Right atrium auricular region (tissue), 2 donors: ENCODE measurements around the gene LSP1. TPM values are rescaled to one million over a fixed set of nuclear protein-coding genes. Genes with fewer than 3 reads are reported as not detected.

Experiments
- DNase-seq: peaks from one replicate; pipeline ENCODE4 v3.0.0-alpha.2; 2019; ENCODE audit warnings: low spot score
- H3K27ac ChIP-seq, 2 donors: fragments of 200-600 bp; sonication (generic); 1 replicate in 1 of 2; 2 replicates in 1 of 2; pipeline ENCODE4 v1.5.1; 2016 to 2019
- H3K27me3 ChIP-seq, 2 donors: fragments of 200-600 bp; sonication (generic); one replicate each; pipeline versions ENCODE4 v1.5.1 to v1.6.0; 2017 to 2019
- H3K36me3 ChIP-seq: fragments of 200-600 bp; sonication (generic); one replicate; pipeline ENCODE4 v1.5.1; 2016
- H3K4me1 ChIP-seq, 2 donors: fragments of 200-600 bp; sonication (generic); one replicate each; pipeline versions ENCODE4 v1.5.1 to v1.6.0; 2017 to 2019
- H3K4me3 ChIP-seq, 2 donors: fragments of 200-600 bp; sonication (generic); 1 replicate in 1 of 2; 2 replicates in 1 of 2; pipeline ENCODE4 v1.5.1; 2017 to 2019; ENCODE audit warnings: mild to moderate bottlenecking in 1 of 2, moderate library complexity in 1 of 2
- H3K9me3 ChIP-seq, 2 donors: fragments of 200-600 bp; sonication (generic); one replicate each; pipeline ENCODE4 v1.5.1; 2019
- CTCF ChIP-seq, 2 donors: fragments of 200-600 bp; sonication (generic); IDR thresholded peaks; one replicate each; pipeline ENCODE4 v1.5.1; 2019; ENCODE audit warnings: antibody characterized with exemption in 2 of 2
- total RNA-seq, 2 donors: library from RNA; depleted of rRNA; stranded (reverse); fragments of >200 nt; gene quantifications; one replicate each; pipeline ENCODE4 v1.1.0, GENCODE V29; 2016

The LSP1 gene
- total RNA-seq, 2 donors from 2014 or later: 7.9 to 12.1 TPM

DNA sequence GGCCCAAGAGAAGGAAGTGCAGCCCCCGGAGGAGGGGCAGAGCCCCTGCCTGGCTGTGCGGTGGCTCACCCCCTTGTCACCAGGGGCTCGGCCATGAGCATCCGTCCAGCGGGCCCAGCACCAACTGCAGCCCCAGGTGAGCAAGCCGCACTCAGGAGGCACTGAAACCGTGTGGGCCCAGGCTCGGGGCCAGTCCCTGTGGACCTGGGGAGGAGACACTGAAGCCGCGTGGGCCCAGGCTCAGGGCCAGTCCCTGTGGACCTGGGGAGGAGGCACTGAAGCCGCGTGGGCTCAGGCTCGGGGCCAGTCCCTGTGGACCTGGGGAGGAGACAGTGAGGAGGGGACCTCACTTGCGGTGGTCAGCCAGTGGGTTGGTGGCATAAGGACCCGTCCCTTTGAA, 13.9 kb downstream of the LSP1 start:
- DNase-seq: no peak
- Histone ChIP-seq H3K4me1 (peaks cover 0 to 51% of the 10 kb centered on the region in 2 donors), H3K4me3 (no peak overlapping the region), H3K9me3 (no peaks in the 10 kb centered on the region), H3K36me3 (no peaks in the 10 kb centered on the region), H3K27me3 (no peaks in the 10 kb centered on the region), H3K27ac (peak overlapping the region in 1 of 2 donors; percentile 22)
- no peak for TF ChIP-seq CTCF (IDR thresholded peaks at IDR 0.05)

DNA sequence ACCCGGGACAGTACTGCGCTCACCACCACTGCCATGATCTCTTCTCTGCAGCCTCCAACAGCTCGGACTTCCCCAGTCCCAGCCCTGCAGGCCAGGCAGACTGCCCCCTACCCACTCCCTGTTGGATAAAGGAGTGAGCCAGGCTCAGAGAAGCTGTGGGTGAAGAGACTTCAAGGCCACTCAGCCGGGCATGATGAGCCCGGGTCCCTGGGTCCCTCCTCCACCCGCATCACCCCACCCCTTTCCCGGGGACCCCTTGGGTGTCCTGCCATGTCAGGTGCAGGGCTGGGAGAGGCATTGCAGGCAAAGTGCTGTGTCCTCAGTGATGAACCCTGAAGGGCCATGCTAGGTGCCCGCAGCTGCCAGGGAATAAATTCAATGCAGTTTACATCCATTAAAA, 14.5 kb downstream of the LSP1 start:
- Histone ChIP-seq H3K36me3 (no peaks in the 10 kb centered on the region), H3K27ac (no peak overlapping the region), H3K27me3 (no peaks in the 10 kb centered on the region), H3K9me3 (no peaks in the 10 kb centered on the region), H3K4me3 (no peak overlapping the region), H3K4me1 (peaks cover 0 to 52% of the 10 kb centered on the region in 2 donors)
- TF ChIP-seq CTCF (IDR thresholded peaks at IDR 0.05): no peak
- DNase-seq: no peak

- Histone ChIP-seq H3K4me3 (peak overlapping the region in 1 of 2 donors; percentile 47), H3K27ac (peak overlapping the region; percentile 51 to 60), H3K9me3 (no peaks in the 10 kb centered on the region), H3K27me3 (no peaks in the 10 kb centered on the region), H3K4me1 (peaks cover 0 to 53% of the 10 kb centered on the region in 2 donors), H3K36me3 (no peaks in the 10 kb centered on the region)
- DNase-seq: no peak
- no peak for TF ChIP-seq CTCF (IDR thresholded peaks at IDR 0.05)
Measured at GRCh38 chr11:1868056-1868635, 15.3 kb downstream of the LSP1 start.

DNA sequence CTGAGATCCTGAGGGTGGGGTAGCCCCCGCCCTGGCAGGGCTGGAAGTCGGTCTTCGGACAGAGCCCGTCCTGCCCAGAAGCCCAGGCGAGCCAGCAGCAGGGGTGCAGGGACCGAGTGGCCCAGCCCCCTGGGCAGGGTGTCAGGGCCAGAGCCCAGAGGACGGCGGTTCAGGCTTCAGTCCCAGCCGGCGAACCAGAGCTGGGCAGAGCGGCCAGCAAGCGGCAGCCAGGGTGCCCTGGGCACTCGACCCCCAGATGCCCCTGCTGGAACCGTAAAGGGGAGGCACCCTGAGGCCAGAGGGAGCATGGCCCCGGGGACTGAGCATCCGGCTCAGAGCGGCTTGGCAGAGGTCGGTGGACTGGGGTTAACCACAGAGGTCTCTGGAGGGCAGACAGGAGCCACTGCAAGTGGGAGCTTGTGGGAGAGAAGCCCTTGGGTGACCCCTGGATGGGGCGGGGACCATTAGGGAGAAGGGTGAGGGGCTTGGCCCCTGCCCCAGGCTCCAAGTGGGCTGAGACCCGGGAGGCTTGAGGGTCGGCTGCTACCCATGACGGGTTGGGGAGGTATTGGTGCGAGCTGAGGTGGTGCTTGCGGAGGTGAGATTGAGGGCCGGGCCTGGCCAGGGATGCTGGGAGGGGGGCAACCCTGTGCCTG, 15.9 kb downstream of the LSP1 start:
- TF ChIP-seq CTCF (IDR thresholded peaks at IDR 0.05): no peak
- no peaks in the 10 kb centered on the region for H3K36me3 ChIP-seq
- no peaks in the 10 kb centered on the region for H3K9me3 ChIP-seq
- DNase-seq: no peak
- H3K4me1 ChIP-seq: peaks cover 0 to 48% of the 10 kb centered on the region in 2 donors
- H3K4me3 ChIP-seq: peak overlapping the region; percentile 29 to 47
- peak overlapping the region; percentile 51 to 60 for H3K27ac ChIP-seq
- H3K27me3 ChIP-seq: no peaks in the 10 kb centered on the region

- peak overlapping the region; percentile 29 to 47 for H3K4me3 ChIP-seq
- peak in 1 of 2 donors; percentile 23 for TF ChIP-seq CTCF (IDR thresholded peaks at IDR 0.05)
- no peaks in the 10 kb centered on the region for H3K9me3 ChIP-seq
- no peaks in the 10 kb centered on the region for H3K36me3 ChIP-seq
- H3K27ac ChIP-seq: peak overlapping the region; percentile 51 to 60
- peaks cover 0 to 39% of the 10 kb centered on the region in 2 donors for H3K4me1 ChIP-seq
- DNase-seq: no peak
- H3K27me3 ChIP-seq: no peaks in the 10 kb centered on the region
Measured at GRCh38 chr11:1869427-1870325, 16.8 kb downstream of the LSP1 start.
